Activated CD4-positive, alpha-beta T cell treated with anti-CD3 and anti-CD28 coated beads for 36 hours (primary cell): ENCODE measurements around the gene MARS2. TPM values are rescaled to one million over a fixed set of nuclear protein-coding genes. Genes with fewer than 3 reads are reported as not detected.

Experiments
- ATAC-seq: fragments of 200-7000 bp; cut with Tn5 transposase; one replicate; pipeline ENCODE4 v1.10.0; 2021; ENCODE audit warnings: mild to moderate bottlenecking, moderate library complexity
- CTCF ChIA-PET: fragments of 350-600 bp; sonication (Branson Sonifier 250); formaldehyde crosslinking; loops from one replicate; lab custom pipeline; 2021; ENCODE audit warnings: antibody characterized with exemption; lab: Charles Lee
- POLR2A ChIA-PET: fragments of 350-600 bp; sonication (Branson Sonifier 250); formaldehyde crosslinking; loops from one replicate; lab custom pipeline; 2021; ENCODE audit warnings: antibody characterized with exemption, inconsistent platforms; lab: Charles Lee
- DNase-seq: peaks from one replicate; pipeline ENCODE4 v3.0.0-alpha.2; 2020
- H3K27ac Mint-ChIP-seq: one replicate; pipeline ENCODE4 v1.8.0; 2021; ENCODE audit warnings: mixed read lengths
- H3K27me3 Mint-ChIP-seq: one replicate; pipeline ENCODE4 v1.8.0; 2021; ENCODE audit warnings: mixed read lengths
- H3K36me3 Mint-ChIP-seq: one replicate; pipeline ENCODE4 v1.8.0; 2021; ENCODE audit warnings: low read depth, mixed read lengths
- H3K4me1 Mint-ChIP-seq: one replicate; pipeline ENCODE4 v1.8.0; 2021; ENCODE audit warnings: mixed read lengths
- H3K4me3 Mint-ChIP-seq: one replicate; pipeline ENCODE4 v1.8.0; 2021; ENCODE audit warnings: mild to moderate bottlenecking, moderate library complexity, mixed read lengths
- H3K9me3 Mint-ChIP-seq: one replicate; pipeline ENCODE4 v1.8.0; 2021; ENCODE audit warnings: low read depth, mixed read lengths
- intact Hi-C, 2 experiments: fragments of 100-400 bp; cut with DNase I in 1 of 2; cut with micrococcal nuclease in 1 of 2; formaldehyde crosslinking; loops; one replicate each; pipeline versions ENCODE4 v1.14.2 to v1.15.1; 2022 to 2024; cut with DNase I, micrococcal nuclease
- total RNA-seq, 2 experiments: library from RNA; stranded (reverse); gene quantifications; one replicate each; pipeline ENCODE4 v1.2.3, GENCODE V29; 2021

Gene MARS2
- 10 to 100 TPM in 1 of 2 experiments, 1 to 10 TPM in 1; 9.2 to 12.1 TPM for total RNA-seq

DNA sequence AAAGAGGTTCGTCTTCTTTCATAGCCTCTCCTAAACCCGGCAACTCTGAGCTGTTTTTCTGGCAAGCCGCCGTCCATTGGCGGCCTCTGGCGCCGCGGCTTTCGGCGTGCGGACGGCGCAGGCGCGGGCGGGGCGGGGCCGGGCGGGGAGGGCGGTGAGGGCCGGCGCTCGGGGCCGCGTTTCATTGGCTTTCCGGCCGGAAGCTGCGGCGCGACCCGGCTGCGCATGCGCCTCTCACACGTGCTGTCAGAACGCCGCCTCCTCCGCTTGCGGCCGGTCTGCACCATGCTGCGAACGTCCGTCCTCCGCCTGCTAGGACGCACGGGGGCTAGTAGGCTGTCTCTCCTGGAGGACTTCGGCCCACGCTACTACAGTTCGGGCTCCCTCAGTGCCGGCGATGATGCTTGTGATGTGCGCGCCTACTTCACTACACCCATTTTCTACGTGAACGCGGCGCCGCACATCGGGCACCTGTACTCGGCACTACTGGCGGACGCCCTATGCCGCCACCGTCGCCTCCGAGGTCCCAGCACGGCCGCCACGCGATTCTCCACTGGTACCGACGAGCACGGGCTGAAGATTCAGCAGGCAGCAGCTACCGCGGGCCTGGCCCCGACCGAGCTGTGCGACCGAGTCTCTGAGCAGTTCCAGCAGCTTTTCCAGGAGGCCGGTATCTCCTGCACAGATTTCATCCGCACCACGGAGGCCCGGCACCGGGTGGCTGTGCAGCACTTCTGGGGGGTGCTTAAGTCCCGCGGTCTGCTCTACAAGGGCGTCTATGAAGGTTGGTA lies at the start of gene MARS2:
TSS of gene MARS2 (plus strand) at position 249 of the 791 bp plus-strand sequence. CDS start at position 286, 37 bp downstream.
- H3K4me1 Mint-ChIP-seq: peaks cover 41% of the 10 kb centered on the region
- peak; percentile 96 for DNase-seq
- peak within 1 kb of the TSS; percentile 80 for H3K4me3 Mint-ChIP-seq
- H3K9me3 Mint-ChIP-seq: no peaks in the 10 kb centered on the region
- H3K36me3 Mint-ChIP-seq: peaks cover 23% of the 10 kb centered on the region
- ChIA-PET POLR2A (interaction anchor here (1.0 kb wide), 1 partner anchor 205 kb away, joined by 3 read pairs; the partner anchor contains the start of gene HSPD1), CTCF (interaction anchor here (0.6 to 4.1 kb wide), 8 partner anchors 9 to 393 kb away, joined by 3 to 31 read pairs (median 3); no protein-coding TSS in a partner anchor)
- peak; percentile 79 for ATAC-seq
- intact Hi-C loops: loop anchor here (1.0 to 10.0 kb wide), 15 partner anchors 99 to 1759 kb away; partner anchors contain the start of genes COQ10B (in 2 of the 2), HSPE1 (in 2 of the 2), CCDC150 (in 1 of the 2) and MOB4 (in 1 of the 2)
- H3K27ac Mint-ChIP-seq: peak within 1 kb of the TSS; percentile 94
- peaks cover 2% of the 10 kb centered on the region for H3K27me3 Mint-ChIP-seq

DNA sequence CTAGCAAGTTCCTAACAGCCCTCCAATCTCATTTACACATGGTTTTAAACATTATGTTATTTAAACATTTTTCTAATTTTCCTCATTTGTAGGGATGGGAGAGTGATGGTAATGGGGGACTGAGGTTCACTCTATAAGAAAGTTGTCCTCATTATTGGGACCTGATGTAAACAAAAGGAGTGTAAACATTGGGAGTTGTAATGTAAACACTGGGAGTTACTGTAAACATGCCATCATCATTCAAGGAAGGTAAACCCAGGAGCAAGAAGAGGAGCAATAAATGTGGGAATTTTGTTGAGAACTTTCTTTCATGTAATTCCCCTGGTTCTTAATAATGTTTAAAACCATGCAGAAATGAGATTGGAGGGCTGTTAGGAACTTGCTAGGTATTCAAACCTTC lies 47.6 kb upstream of the MARS2 start:
- CTCF ChIA-PET: interaction anchor here (0.6 to 0.7 kb wide), 2 partner anchors 35 to 450 kb away, joined by 3 to 4 read pairs; no protein-coding TSS in a partner anchor
- Mint-ChIP-seq H3K27ac (no peak overlapping the region), H3K27me3 (no peaks in the 10 kb centered on the region), H3K9me3 (no peaks in the 10 kb centered on the region), H3K4me3 (no peak overlapping the region), H3K36me3 (no peaks in the 10 kb centered on the region), H3K4me1 (no peaks in the 10 kb centered on the region)
- POLR2A ChIA-PET: no interaction called here
- ATAC-seq (no peak), DNase-seq (no peak)
- intact Hi-C loops: loop anchor here in 1 of 2 experiments (10.0 kb wide), 1 partner anchor 1113 kb away; no protein-coding TSS in a partner anchor

DNA sequence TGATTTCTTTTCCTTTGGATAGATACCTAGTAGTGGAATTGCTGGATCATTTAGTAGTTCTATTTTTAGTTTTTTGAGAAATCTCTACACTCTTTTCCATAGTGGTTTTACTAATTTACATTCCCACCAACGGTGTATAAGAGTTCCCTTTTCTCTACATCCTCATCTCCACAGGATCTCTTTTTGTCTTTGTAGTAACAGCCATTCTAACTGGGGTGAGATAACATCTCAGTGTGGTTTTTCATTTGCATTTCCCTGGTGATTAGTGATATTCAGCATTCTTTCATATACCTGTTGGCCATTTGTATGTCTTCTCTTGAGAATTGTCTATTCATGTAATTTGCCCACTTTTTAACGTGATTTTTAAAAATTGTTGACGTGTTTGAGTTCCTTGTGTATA lies 43.5 kb upstream of the MARS2 start:
- Mint-ChIP-seq H3K36me3 (no peaks in the 10 kb centered on the region), H3K27ac (no peak overlapping the region), H3K27me3 (no peaks in the 10 kb centered on the region), H3K9me3 (peaks cover 9% of the 10 kb centered on the region), H3K4me3 (no peak overlapping the region), H3K4me1 (no peaks in the 10 kb centered on the region)
- intact Hi-C loops: no loop called here
- ATAC-seq (no peak), DNase-seq (no peak)
- ChIA-PET CTCF (no interaction called here), POLR2A (no interaction called here)

DNA sequence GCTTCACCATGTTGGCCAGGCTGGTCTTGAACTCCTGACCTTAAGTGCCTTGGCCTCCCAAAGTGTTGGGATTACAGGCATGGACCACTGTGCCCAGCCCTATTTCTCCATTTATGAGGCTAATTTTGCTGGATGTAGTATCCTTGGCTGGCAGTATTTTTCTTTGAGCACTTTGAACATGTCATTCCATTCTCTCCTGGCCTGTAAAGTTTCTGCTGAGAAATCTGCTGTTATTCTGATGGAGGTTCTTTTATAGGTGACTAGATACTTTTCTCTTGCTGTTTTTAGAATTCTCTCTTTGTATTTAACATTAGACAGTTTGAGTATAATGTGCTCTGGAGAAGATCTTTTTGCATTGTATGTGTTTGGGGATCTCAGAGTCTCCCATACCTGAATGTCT lies 38.9 kb upstream of the MARS2 start:
- DNase-seq (no peak), ATAC-seq (no peak)
- CTCF ChIA-PET: no interaction called here
- Mint-ChIP-seq H3K36me3 (no peaks in the 10 kb centered on the region), H3K27ac (no peak overlapping the region), H3K4me1 (no peaks in the 10 kb centered on the region), H3K4me3 (no peak overlapping the region), H3K9me3 (peaks cover 15% of the 10 kb centered on the region), H3K27me3 (peaks cover 3% of the 10 kb centered on the region)
- intact Hi-C loops: no loop called here
- POLR2A ChIA-PET: no interaction called here

DNA sequence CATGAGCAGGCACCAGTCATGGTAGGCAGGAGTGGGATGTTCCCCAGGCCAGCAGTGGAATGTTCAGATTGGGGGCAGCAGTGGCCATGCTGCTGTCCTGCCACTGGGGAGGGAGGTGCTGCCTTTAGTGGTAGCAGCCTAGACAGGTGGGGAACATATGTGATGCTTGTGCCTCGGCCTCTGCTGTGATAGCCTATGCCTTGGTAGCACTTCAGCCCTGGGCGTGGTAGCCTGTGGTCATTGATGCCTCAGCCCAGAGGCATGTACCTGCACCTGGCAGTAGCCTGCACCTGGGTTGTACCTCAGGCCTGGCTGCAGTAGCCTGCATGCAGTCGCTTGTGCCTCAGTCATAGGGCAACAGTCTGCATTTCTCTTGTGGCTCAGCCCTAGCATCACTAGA lies 36.9 kb upstream of the MARS2 start:
- Mint-ChIP-seq H3K9me3 (peaks cover 15% of the 10 kb centered on the region), H3K4me3 (no peak overlapping the region), H3K36me3 (no peaks in the 10 kb centered on the region), H3K27ac (no peak overlapping the region), H3K27me3 (peaks cover 8% of the 10 kb centered on the region), H3K4me1 (no peaks in the 10 kb centered on the region)
- CTCF ChIA-PET: no interaction called here
- no peak for ATAC-seq
- POLR2A ChIA-PET: no interaction called here
- DNase-seq: no peak
- intact Hi-C loops: no loop called here

DNA sequence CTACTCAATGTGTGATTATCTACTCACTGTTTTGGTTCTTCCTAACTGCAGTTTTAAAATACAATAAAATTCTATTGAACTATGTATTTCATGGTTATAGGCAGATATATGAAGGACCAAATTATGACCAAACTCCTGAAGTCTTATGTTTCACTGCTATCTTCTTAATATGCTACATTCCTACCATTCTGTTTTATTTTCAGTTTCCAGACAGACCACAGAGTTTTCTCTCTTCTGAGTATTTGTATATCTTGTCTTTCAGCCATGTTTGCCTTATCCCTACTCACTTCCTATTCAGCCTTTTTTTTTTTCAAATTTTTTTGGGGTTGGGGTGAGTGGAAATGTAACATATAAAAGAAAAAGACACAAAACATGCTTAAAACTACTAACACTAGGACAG lies 36.1 kb upstream of the MARS2 start:
- no peaks in the 10 kb centered on the region for H3K4me1 Mint-ChIP-seq
- ChIA-PET CTCF (no interaction called here), POLR2A (no interaction called here)
- intact Hi-C loops: no loop called here
- no peaks in the 10 kb centered on the region for H3K36me3 Mint-ChIP-seq
- H3K4me3 Mint-ChIP-seq: no peak overlapping the region
- no peak for ATAC-seq
- peaks cover 15% of the 10 kb centered on the region for H3K9me3 Mint-ChIP-seq
- H3K27me3 Mint-ChIP-seq: peaks cover 8% of the 10 kb centered on the region
- DNase-seq: no peak
- H3K27ac Mint-ChIP-seq: no peak overlapping the region

DNA sequence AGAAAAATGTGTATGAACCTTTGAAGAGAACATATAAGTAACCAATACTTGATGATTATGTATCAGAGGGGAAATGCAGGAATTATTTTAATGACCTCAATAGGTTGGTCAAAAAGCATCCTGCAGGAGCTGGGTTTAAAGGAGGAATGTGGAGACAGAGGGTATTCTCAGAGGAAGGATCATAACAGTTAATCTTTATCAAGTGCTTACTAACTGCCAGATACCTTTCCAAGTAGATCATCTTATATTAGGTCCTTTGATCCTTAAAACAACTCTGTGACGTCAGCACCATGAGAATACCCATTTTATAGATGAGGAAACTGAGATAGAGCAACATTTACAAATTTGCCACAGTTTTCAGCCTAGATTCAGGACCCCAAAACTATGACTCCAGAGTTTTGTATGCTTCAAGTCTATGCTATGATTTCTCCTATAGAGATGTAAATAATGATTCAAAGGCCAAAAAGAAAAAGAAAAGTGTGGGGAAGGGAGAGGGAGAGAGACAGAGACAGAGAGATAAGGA lies 32.7 kb upstream of the MARS2 start:
- ChIA-PET POLR2A (no interaction called here), CTCF (no interaction called here)
- Mint-ChIP-seq H3K4me3 (no peak overlapping the region), H3K36me3 (no peaks in the 10 kb centered on the region), H3K27me3 (peaks cover 17% of the 10 kb centered on the region), H3K9me3 (peaks cover 2% of the 10 kb centered on the region), H3K4me1 (no peaks in the 10 kb centered on the region), H3K27ac (no peak overlapping the region)
- intact Hi-C loops: no loop called here
- DNase-seq: no peak
- ATAC-seq: no peak

DNA sequence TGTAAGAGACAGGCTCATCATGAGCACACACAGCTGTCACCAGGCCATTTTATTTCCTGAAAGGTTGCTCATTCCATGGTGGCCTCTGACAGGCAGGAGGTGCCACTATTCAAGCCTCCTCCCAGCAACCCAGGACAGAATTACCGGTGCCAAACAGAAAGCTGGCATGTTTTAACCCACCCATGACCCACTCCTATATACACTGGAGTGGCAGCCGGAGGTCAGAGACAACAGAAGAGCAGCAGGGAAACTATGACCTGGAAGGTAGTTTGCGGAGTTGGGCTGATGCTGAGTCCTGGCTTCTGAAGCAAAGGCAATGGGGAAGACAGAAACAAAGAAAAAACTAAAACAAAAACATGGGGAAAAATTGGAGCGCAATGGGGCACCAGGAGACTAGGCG lies 32.1 kb upstream of the MARS2 start:
- DNase-seq: no peak
- no peaks in the 10 kb centered on the region for H3K4me1 Mint-ChIP-seq
- ChIA-PET POLR2A (no interaction called here), CTCF (no interaction called here)
- no peak overlapping the region for H3K27ac Mint-ChIP-seq
- H3K36me3 Mint-ChIP-seq: no peaks in the 10 kb centered on the region
- H3K9me3 Mint-ChIP-seq: no peaks in the 10 kb centered on the region
- ATAC-seq: no peak
- intact Hi-C loops: no loop called here
- H3K4me3 Mint-ChIP-seq: no peak overlapping the region
- peaks cover 21% of the 10 kb centered on the region for H3K27me3 Mint-ChIP-seq

DNA sequence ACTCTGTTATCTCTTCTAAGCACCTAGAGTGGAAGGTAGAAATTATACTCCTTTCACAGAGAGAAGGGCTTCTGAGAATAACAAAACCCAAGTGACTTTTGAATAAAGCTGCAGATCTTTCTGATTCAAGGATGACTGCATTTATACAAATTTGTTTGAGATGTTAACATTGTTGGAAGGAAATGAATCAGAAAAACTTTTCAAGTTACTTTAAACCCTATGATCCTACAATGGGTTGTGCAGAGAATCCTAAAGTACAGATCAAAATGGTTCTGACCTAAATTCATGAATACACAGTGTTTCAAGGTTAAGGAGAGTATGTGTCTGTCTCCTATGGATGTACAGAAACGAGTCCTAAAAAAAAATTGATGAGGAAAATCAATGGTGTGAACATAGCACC lies 31.6 kb upstream of the MARS2 start:
- DNase-seq (no peak), ATAC-seq (no peak)
- ChIA-PET POLR2A (no interaction called here), CTCF (no interaction called here)
- H3K9me3 Mint-ChIP-seq: no peaks in the 10 kb centered on the region
- H3K36me3 Mint-ChIP-seq: no peaks in the 10 kb centered on the region
- H3K27me3 Mint-ChIP-seq: peaks cover 22% of the 10 kb centered on the region
- no peak overlapping the region for H3K4me3 Mint-ChIP-seq
- intact Hi-C loops: no loop called here
- H3K4me1 Mint-ChIP-seq: no peaks in the 10 kb centered on the region
- no peak overlapping the region for H3K27ac Mint-ChIP-seq

DNA sequence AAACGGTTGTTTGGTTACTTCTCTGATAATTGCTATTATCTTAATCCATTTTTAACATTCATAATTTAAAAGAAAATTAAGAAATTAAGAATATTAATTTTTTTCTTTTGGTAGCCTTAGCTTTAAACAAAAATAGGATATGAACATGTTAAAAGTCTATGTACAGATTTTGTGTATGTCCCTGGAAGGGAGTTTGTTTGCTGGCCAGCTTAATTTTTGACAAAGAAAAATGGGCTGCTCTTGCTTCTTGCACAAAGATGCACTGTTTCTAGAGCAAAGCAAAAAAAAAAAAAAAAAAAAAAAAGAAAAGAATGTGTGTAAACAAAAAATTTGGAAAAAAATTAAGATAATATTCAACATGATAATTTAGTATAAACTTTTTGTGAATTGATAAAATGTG lies 31.1 kb upstream of the MARS2 start:
- DNase-seq (no peak), ATAC-seq (no peak)
- POLR2A ChIA-PET: no interaction called here
- intact Hi-C loops: no loop called here
- Mint-ChIP-seq H3K36me3 (no peaks in the 10 kb centered on the region), H3K27me3 (peaks cover 22% of the 10 kb centered on the region), H3K4me3 (no peak overlapping the region), H3K9me3 (no peaks in the 10 kb centered on the region), H3K4me1 (no peaks in the 10 kb centered on the region), H3K27ac (no peak overlapping the region)
- CTCF ChIA-PET: no interaction called here

DNA sequence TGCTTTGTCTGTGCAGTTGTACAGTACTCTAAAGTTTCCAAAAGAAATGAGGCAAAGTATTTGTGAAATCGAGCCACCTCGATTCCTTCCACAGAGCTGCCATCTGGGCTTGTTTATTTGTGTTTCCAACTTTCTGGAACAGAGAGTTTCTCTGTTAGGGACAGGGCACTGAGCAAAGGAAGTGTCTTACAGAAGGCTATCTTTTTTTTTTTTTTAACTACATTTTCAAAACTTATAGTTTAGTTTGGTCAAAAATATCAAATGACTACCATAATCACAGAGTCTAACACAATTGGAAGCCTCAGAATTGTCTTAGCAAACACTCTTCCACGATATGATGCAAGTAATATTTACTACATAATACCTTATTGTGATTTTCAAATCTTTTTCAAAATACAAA lies 30.6 kb upstream of the MARS2 start:
- Mint-ChIP-seq H3K27me3 (peaks cover 23% of the 10 kb centered on the region), H3K36me3 (no peaks in the 10 kb centered on the region), H3K9me3 (no peaks in the 10 kb centered on the region), H3K27ac (no peak overlapping the region), H3K4me3 (no peak overlapping the region), H3K4me1 (no peaks in the 10 kb centered on the region)
- intact Hi-C loops: no loop called here
- POLR2A ChIA-PET: no interaction called here
- CTCF ChIA-PET: interaction anchor here (0.6 kb wide), 2 partner anchors 10 to 38 kb away, joined by 3 read pairs; no protein-coding TSS in a partner anchor
- ATAC-seq: no peak
- no peak for DNase-seq

DNA sequence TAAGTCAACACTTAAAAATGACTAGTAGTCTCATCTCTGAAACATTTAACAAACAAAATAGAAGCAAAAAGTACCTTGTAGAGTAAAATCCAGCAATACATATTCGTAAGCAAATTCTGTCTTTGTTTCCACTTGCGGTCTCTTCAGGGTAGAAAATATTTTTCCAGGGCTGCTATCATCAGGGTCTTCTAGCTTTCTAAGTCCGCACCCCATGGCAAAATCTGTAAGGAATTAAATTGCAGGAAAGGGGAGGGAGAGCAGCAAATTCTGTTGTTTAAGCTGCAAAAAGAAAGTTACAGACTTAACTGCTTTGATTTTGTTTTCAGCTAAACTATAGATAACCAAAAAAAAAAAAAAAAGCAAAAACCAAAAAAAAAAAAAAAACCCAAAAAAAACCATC lies 29.9 kb upstream of the MARS2 start, which contains the start of gene RFTN2:
TSS of gene RFTN2 (minus strand) at position 342 of the 400 bp plus-strand sequence. CDS start at position 213, 129 bp downstream.
- Mint-ChIP-seq H3K4me1 (no peaks in the 10 kb centered on the region), H3K27me3 (peaks cover 25% of the 10 kb centered on the region), H3K36me3 (no peaks in the 10 kb centered on the region), H3K27ac (no peak within 1 kb of the TSS), H3K9me3 (no peaks in the 10 kb centered on the region), H3K4me3 (no peak within 1 kb of the TSS)
- ChIA-PET POLR2A (interaction anchor here (0.6 kb wide), 1 partner anchor 46 kb away, joined by 6 read pairs; no protein-coding TSS in a partner anchor), CTCF (interaction anchor here (0.7 kb wide), 1 partner anchor 583 kb away, joined by 4 read pairs; no protein-coding TSS in a partner anchor)
- intact Hi-C loops: no loop called here
- ATAC-seq: no peak
- DNase-seq: no peak
